Mesendoderm (in vitro differentiated cells): ENCODE results near the gene UBLCP1. TPM values are rescaled to one million over a fixed set of nuclear protein-coding genes. Genes with fewer than 3 reads are reported as not detected.
A peak's percentile ranks its signal among the peaks of the same experiment; 100 is the strongest.

Source experiments
- DNase-seq: peaks from one replicate; pipeline ENCODE4 v3.0.0; 2013
- H2AK5ac ChIP-seq: 2 replicates; pipeline ENCODE4 v1.6.1; 2013; ENCODE audit warnings: low read length, inconsistent platforms
- H2BK120ac ChIP-seq: 2 replicates; pipeline ENCODE4 v1.6.1; 2013; ENCODE audit warnings: low read depth, mild to moderate bottlenecking, low read length, moderate library complexity, mixed read lengths
- H2BK15ac ChIP-seq: replicated peaks from 2 replicates; pipeline ENCODE4 v1.6.1; 2013; ENCODE audit warnings: low read depth, mild to moderate bottlenecking, moderate library complexity
- H2BK5ac ChIP-seq: 2 replicates; pipeline ENCODE4 v1.6.1; 2013; ENCODE audit warnings: low read length, inconsistent platforms
- H3K18ac ChIP-seq: 2 replicates; pipeline ENCODE4 v1.6.1; 2013; ENCODE audit warnings: mild to moderate bottlenecking, low read length, mixed read lengths
- H3K23ac ChIP-seq: one replicate; pipeline ENCODE4 v1.6.1; 2013; ENCODE audit warnings: low read length
- H3K27ac ChIP-seq: 2 replicates; pipeline ENCODE4 v1.5.1; 2013; ENCODE audit warnings: low read depth, mild to moderate bottlenecking, inconsistent platforms, low read length, moderate library complexity
- H3K27me3 ChIP-seq: 2 replicates; pipeline ENCODE4 v1.6.1; 2013; ENCODE audit warnings: low read length, control low read depth, mild to moderate bottlenecking, inconsistent platforms; ENCODE audit not compliant: insufficient read depth, poor library complexity
- H3K36me3 ChIP-seq: 2 replicates; pipeline ENCODE4 v1.6.1; 2013; ENCODE audit warnings: low read length, inconsistent platforms; ENCODE audit not compliant: control insufficient read depth, insufficient read depth
- H3K4ac ChIP-seq: one replicate; pipeline ENCODE4 v1.6.1; 2013; ENCODE audit warnings: low read depth, mild to moderate bottlenecking, low read length, moderate library complexity
- H3K4me1 ChIP-seq: 2 replicates; pipeline ENCODE4 v1.6.1; 2013; ENCODE audit warnings: low read depth, low read length, inconsistent platforms; ENCODE audit not compliant: control insufficient read depth
- H3K4me2 ChIP-seq: 2 replicates; pipeline ENCODE4 v1.6.1; 2013; ENCODE audit warnings: low read length
- H3K4me3 ChIP-seq: 2 replicates; pipeline ENCODE4 v1.5.1; 2013; ENCODE audit warnings: mild to moderate bottlenecking, low read length
- H3K56ac ChIP-seq: one replicate; pipeline ENCODE4 v1.6.1; 2013; ENCODE audit warnings: low read length
- H3K79me1 ChIP-seq: 2 replicates; pipeline ENCODE4 v1.6.1; 2013; ENCODE audit warnings: low read length, inconsistent platforms
- H3K79me2 ChIP-seq: 2 replicates; pipeline ENCODE4 v1.6.1; 2013; ENCODE audit warnings: mild to moderate bottlenecking, low read length; ENCODE audit not compliant: control insufficient read depth, insufficient read depth
- H3K9ac ChIP-seq: 2 replicates; pipeline ENCODE4 v1.6.1; 2013; ENCODE audit warnings: low read length, inconsistent platforms
- H4K5ac ChIP-seq: one replicate; pipeline ENCODE4 v1.6.1; 2013; ENCODE audit warnings: low read length
- H4K8ac ChIP-seq: one replicate; pipeline ENCODE4 v1.6.1; 2013; ENCODE audit warnings: low read depth, mild to moderate bottlenecking, control low read depth, low read length, moderate library complexity
- WGBS: extraction: QIAGEN DNeasy Blood & Tissue Kit; methylation state at CpG from one replicate; pipeline ENCODE4 v1.1.7; 2013; ENCODE audit warnings: low lambda C conversion rate, missing lambda C conversion rate; ENCODE audit not compliant: insufficient coverage; ENCODE audit errors: extremely low coverage; 5-methylcytosine and 5-hydroxymethylcytosine counted together
- polyA plus RNA-seq, 2 experiments: library from polyadenylated mRNA; stranded (reverse); fragments of 200-250 nt; gene quantifications; one replicate each; pipeline ENCODE4 v1.2.3, GENCODE V29; 2013

UBLCP1 gene
- polyA plus RNA-seq (2013, experiment 1 of 2), result 52.4 TPM
- polyA plus RNA-seq (2013, experiment 2 of 2), result 54.1 TPM

- H3K27me3 ChIP-seq, result no peaks in the 10 kb centered on the region
- peak within 1 kb of the TSS; percentile 73 for H3K23ac ChIP-seq
- H2BK15ac ChIP-seq, result no peak within 1 kb of the TSS
- peak within 1 kb of the TSS; percentile 72 for H3K18ac ChIP-seq
- H3K4me3 ChIP-seq, result peak within 1 kb of the TSS; percentile 98
- peaks cover 10% of the 10 kb centered on the region for H3K79me2 ChIP-seq
- WGBS, result no CpG with 5 or more reads among the region's 54 CpGs
- no peaks in the 10 kb centered on the region for H3K36me3 ChIP-seq
- H2AK5ac ChIP-seq, result no peak within 1 kb of the TSS
- H3K9ac ChIP-seq, result peak within 1 kb of the TSS; percentile 96
- peak within 1 kb of the TSS; percentile 99 for H3K56ac ChIP-seq
- peak; percentile 90 for DNase-seq
- H3K4me2 ChIP-seq, result peak within 1 kb of the TSS; percentile 69
- H4K8ac ChIP-seq, result no peak within 1 kb of the TSS
- peak within 1 kb of the TSS; percentile 76 for H3K4ac ChIP-seq
- H2BK5ac ChIP-seq, result no peak within 1 kb of the TSS
- H4K5ac ChIP-seq, result peak within 1 kb of the TSS; percentile 17
- H3K4me1 ChIP-seq, result peaks cover 2% of the 10 kb centered on the region
- H3K79me1 ChIP-seq, result peaks cover 10% of the 10 kb centered on the region
- H2BK120ac ChIP-seq, result no peak within 1 kb of the TSS
- H3K27ac ChIP-seq, result peak within 1 kb of the TSS; percentile 18
Observed at GRCh38 chr5:159262859-159263568, at the start of gene UBLCP1. Gene UBLCP1 (plus strand): TSS chr5:159263290. CDS start chr5:159268916, 5,626 bp downstream.

GRCh38 chr5:159214486-159215271, 48.4 kb upstream of the UBLCP1 start:
- no peak overlapping the region for H2BK15ac ChIP-seq
- H4K5ac ChIP-seq, result no peak overlapping the region
- no peak overlapping the region for H4K8ac ChIP-seq
- H3K27me3 ChIP-seq, result no peaks in the 10 kb centered on the region
- H3K9ac ChIP-seq, result no peak overlapping the region
- H3K27ac ChIP-seq, result no peak overlapping the region
- H3K4me2 ChIP-seq, result no peak overlapping the region
- no CpG with 5 or more reads among the region's 2 CpGs for WGBS
- H3K18ac ChIP-seq, result no peak overlapping the region
- no peak for DNase-seq
- no peaks in the 10 kb centered on the region for H3K79me2 ChIP-seq
- H3K79me1 ChIP-seq, result no peaks in the 10 kb centered on the region
- no peak overlapping the region for H2AK5ac ChIP-seq
- peaks cover 10% of the 10 kb centered on the region for H3K4me1 ChIP-seq
- no peaks in the 10 kb centered on the region for H3K36me3 ChIP-seq
- no peak overlapping the region for H2BK120ac ChIP-seq
- H3K23ac ChIP-seq, result no peak overlapping the region
- no peak overlapping the region for H3K56ac ChIP-seq
- no peak overlapping the region for H3K4ac ChIP-seq
- no peak overlapping the region for H3K4me3 ChIP-seq
- H2BK5ac ChIP-seq, result no peak overlapping the region

- Histone ChIP-seq H4K5ac (no peak overlapping the region), H2BK120ac (no peak overlapping the region), H3K36me3 (no peaks in the 10 kb centered on the region), H3K79me1 (no peaks in the 10 kb centered on the region), H2BK15ac (no peak overlapping the region), H3K23ac (no peak overlapping the region), H3K27me3 (no peaks in the 10 kb centered on the region), H3K56ac (no peak overlapping the region), H3K27ac (no peak overlapping the region), H4K8ac (no peak overlapping the region), H3K79me2 (no peaks in the 10 kb centered on the region), H3K4me2 (no peak overlapping the region), H2AK5ac (no peak overlapping the region), H3K9ac (no peak overlapping the region), H3K18ac (no peak overlapping the region), H3K4me1 (no peaks in the 10 kb centered on the region), H2BK5ac (no peak overlapping the region), H3K4me3 (no peak overlapping the region), H3K4ac (no peak overlapping the region)
- no CpG with 5 or more reads among the region's 3 CpGs for WGBS
- no peak for DNase-seq
Observed at GRCh38 chr5:159215886-159216285, 47.2 kb upstream of the UBLCP1 start.

GRCh38 chr5:159216454-159216853, 46.6 kb upstream of the UBLCP1 start:
- no peak for DNase-seq
- no peaks in the 10 kb centered on the region for H3K36me3 ChIP-seq
- no peak overlapping the region for H4K5ac ChIP-seq
- H3K18ac ChIP-seq, result no peak overlapping the region
- no CpG with 5 or more reads among the region's 2 CpGs for WGBS
- no peak overlapping the region for H3K9ac ChIP-seq
- no peaks in the 10 kb centered on the region for H3K27me3 ChIP-seq
- no peak overlapping the region for H2AK5ac ChIP-seq
- no peak overlapping the region for H3K4ac ChIP-seq
- H3K4me1 ChIP-seq, result no peaks in the 10 kb centered on the region
- H3K56ac ChIP-seq, result no peak overlapping the region
- H2BK120ac ChIP-seq, result no peak overlapping the region
- no peak overlapping the region for H3K27ac ChIP-seq
- no peaks in the 10 kb centered on the region for H3K79me1 ChIP-seq
- no peak overlapping the region for H4K8ac ChIP-seq
- no peaks in the 10 kb centered on the region for H3K79me2 ChIP-seq
- no peak overlapping the region for H3K4me2 ChIP-seq
- H3K4me3 ChIP-seq, result no peak overlapping the region
- no peak overlapping the region for H3K23ac ChIP-seq
- no peak overlapping the region for H2BK15ac ChIP-seq
- H2BK5ac ChIP-seq, result no peak overlapping the region

GRCh38 chr5:159217236-159217635, 45.9 kb upstream of the UBLCP1 start:
- no peaks in the 10 kb centered on the region for H3K27me3 ChIP-seq
- H3K4me1 ChIP-seq, result no peaks in the 10 kb centered on the region
- no peak for DNase-seq
- H2BK15ac ChIP-seq, result no peak overlapping the region
- no peak overlapping the region for H3K9ac ChIP-seq
- H3K56ac ChIP-seq, result no peak overlapping the region
- H3K36me3 ChIP-seq, result no peaks in the 10 kb centered on the region
- no peak overlapping the region for H3K4me2 ChIP-seq
- H2BK120ac ChIP-seq, result no peak overlapping the region
- no CpG with 5 or more reads among the region's 2 CpGs for WGBS
- H3K18ac ChIP-seq, result no peak overlapping the region
- no peaks in the 10 kb centered on the region for H3K79me2 ChIP-seq
- H3K4ac ChIP-seq, result no peak overlapping the region
- H3K27ac ChIP-seq, result no peak overlapping the region
- H3K79me1 ChIP-seq, result no peaks in the 10 kb centered on the region
- H3K4me3 ChIP-seq, result no peak overlapping the region
- H4K5ac ChIP-seq, result no peak overlapping the region
- no peak overlapping the region for H2BK5ac ChIP-seq
- no peak overlapping the region for H4K8ac ChIP-seq
- no peak overlapping the region for H3K23ac ChIP-seq
- no peak overlapping the region for H2AK5ac ChIP-seq
